GM21619 (cell line): ENCODE measurements around the gene POLQ.
A peak's percentile ranks its signal among the peaks of the same experiment; 100 is the strongest.
"Not testable (repeated sequence)": the region's sequence is repeated elsewhere in the genome, so short reads cannot be mapped to it uniquely, and the experiment has no call there.

Experiments used
- ATAC-seq: cut with Tn5 transposase; IDR thresholded peaks from one replicate; pipeline ENCODE4 v1.9.1; 2021; ENCODE audit not compliant: unreplicated experiment

POLQ gene

GRCh38 chr3:121545574-121546455 is at the start of gene POLQ:
POLQ (minus strand) TSS chr3:121545988; CDS start chr3:121545877, 111 bp downstream.
- ATAC-seq, result peak; percentile 78

DNA sequence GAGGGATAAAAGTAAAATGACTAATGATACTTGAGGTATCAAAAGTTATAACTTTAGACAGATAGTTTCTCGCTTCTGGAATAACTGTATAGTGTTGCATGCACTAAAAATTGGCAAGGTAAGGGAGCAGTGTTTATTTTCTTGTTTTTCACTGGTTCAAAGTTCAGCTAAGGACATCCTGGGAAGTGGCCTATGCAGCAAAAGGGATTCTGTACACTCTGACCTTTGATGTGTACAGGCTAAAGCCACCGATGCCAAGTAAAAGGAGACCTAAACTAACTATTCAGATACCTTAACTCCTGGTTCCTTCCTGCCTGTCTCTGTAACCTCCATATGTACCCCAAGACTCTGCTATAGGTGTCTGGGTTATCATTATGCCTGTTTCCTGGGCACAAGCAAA is 49.1 kb upstream of the POLQ start:
- no peak for ATAC-seq

GRCh38 chr3:121593806-121594205 is 48.0 kb upstream of the POLQ start:
- ATAC-seq, result not testable (repeated sequence)

DNA sequence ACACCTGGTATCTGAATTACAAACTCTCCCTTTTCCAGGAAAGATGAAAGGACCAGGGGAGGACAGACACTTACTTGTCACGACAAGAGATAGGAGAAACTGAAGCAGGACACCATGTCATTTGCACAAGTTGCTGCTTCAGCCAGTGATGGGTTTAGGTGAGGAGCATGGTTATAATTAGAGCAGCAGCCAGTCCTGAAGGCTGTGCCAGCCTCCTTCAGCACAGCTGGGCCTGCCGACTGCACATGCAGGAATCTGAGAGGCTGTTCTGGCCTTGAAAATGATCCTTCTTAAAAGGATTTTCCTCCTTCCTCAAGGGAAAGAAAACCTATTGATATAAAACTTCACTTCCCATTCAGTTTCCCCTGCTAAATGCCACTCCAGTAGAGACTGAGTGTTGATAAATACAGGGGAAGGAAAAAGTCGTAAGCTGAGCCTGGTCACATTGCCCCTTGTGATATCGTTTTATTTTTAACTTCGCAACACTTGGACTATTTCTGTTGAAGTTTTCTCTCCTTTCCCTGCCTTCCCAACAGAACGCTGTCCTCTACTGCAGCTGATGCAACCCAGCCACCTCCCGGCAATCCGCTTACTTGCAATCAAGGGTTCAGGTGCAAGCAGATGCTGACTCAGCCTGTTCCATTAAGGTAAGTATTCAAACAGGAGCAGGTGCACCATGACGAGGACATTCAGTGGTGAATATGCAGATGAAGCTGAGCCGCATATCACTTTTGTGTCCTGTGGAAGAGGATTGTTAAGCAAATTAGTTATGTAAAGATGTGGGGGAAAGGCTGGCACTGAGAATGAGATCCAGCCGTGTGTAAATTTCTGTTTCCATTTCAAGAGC is 47.3 kb upstream of the POLQ start, which contains the start of gene FBXO40:
Gene FBXO40 (plus strand): TSS at position 524 of the 847 bp plus-strand sequence. CDS start 27,197 bp downstream, outside the sequence.
- peak; percentile 79 for ATAC-seq

- ATAC-seq, result no peak
Measured at GRCh38 chr3:121584418-121584817, 38.6 kb upstream of the POLQ start.

- ATAC-seq, result no peak
Measured at GRCh38 chr3:121581691-121582090, 35.9 kb upstream of the POLQ start.

- ATAC-seq, result no peak
Measured at GRCh38 chr3:121574449-121574848, 28.7 kb upstream of the POLQ start.

DNA sequence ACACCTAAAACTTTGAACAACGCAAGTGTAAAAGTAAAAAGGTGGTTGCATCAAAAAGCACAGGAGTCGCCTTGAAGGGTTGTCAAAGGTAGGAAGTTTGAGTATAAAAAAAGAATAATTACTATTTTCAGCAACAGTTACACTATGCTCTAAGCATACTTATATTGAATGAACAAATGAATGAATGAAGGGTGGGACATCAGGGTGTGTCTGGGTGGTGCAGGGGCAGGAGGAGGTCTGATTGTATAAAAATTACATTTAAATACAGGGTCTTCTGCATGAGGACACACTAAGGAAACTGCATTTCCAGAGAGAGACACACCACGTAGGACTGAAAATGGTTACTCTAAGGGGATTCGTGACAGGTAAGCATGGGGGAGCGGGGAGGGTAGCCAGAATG is 21.9 kb upstream of the POLQ start, which contains the start of gene ARGFX:
Gene ARGFX (plus strand): TSS at position 301 of the 400 bp plus-strand sequence. CDS start 2,765 bp downstream, outside the sequence.
- no peak for ATAC-seq

- ATAC-seq, result no peak
Measured at GRCh38 chr3:121566773-121567172, 21.0 kb upstream of the POLQ start.

DNA sequence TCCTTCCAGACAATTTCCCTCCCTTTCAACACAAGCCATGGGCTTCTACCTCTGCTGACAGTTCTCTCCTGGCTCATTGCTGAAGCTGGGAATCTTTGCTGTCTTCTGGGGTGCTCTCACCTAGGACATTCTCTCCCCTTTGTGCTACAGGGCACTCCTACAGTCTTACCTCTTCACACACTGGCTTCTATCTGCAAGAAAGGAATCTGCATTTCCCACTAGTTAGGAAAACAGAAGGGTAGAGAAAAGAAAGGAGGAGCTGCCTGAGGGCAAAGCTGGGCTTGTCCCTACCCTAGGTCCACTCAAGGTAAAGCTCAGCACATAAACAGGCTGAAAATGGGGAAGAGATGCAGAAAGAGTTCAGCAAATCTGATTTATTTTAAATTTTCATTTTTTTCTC is 16.4 kb upstream of the POLQ start:
- no peak for ATAC-seq

GRCh38 chr3:121557426-121557934 is 11.7 kb upstream of the POLQ start:
- no peak for ATAC-seq

GRCh38 chr3:121552797-121553196 is 7.0 kb upstream of the POLQ start:
- ATAC-seq, result no peak

DNA sequence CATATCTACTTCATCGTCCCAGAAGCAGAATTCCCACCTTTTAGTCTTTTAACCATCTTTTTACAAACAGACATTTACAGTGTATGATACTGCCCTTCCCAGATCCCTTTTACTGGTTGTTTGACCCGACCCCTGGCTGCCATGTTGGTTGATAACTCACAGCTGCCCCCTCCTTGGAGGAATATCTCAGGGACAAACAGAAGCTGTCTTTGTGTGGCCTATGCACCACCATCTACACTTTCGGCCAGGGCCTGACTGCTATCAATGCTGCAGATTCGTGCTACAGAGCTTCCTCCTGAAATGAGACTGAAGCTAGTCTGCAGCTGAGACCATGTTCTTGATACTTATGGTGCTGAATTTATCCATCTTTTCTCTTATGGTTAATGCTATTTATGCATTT is 6.6 kb upstream of the POLQ start:
- no peak for ATAC-seq

- no peak for ATAC-seq
Measured at GRCh38 chr3:121545049-121545573, 677 bp downstream of the POLQ start.

- no peak for ATAC-seq
Measured at GRCh38 chr3:121542924-121543323, 2.9 kb downstream of the POLQ start.

- no peak for ATAC-seq
Measured at GRCh38 chr3:121531269-121531668, 14.5 kb downstream of the POLQ start.

GRCh38 chr3:121529308-121529707 is 16.5 kb downstream of the POLQ start:
- no peak for ATAC-seq

DNA sequence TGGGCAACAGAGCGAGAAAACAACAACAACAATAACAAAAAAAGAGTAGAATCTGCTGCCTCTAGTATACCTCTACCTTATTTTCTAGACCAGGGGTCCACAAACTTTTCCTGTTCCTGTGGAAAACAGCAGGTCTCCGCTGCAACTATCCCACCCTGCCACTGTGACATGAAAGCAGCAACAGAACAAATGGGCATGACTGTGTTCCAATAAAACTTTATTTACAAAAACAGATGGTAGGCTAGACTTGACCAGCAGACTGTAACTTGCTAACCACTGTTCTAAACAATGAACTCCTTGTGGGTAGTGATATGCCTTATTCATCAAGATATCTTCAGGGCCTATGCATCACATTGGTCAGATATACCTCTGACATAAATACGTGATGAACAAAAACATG is 25.3 kb downstream of the POLQ start:
- ATAC-seq, result no peak

DNA sequence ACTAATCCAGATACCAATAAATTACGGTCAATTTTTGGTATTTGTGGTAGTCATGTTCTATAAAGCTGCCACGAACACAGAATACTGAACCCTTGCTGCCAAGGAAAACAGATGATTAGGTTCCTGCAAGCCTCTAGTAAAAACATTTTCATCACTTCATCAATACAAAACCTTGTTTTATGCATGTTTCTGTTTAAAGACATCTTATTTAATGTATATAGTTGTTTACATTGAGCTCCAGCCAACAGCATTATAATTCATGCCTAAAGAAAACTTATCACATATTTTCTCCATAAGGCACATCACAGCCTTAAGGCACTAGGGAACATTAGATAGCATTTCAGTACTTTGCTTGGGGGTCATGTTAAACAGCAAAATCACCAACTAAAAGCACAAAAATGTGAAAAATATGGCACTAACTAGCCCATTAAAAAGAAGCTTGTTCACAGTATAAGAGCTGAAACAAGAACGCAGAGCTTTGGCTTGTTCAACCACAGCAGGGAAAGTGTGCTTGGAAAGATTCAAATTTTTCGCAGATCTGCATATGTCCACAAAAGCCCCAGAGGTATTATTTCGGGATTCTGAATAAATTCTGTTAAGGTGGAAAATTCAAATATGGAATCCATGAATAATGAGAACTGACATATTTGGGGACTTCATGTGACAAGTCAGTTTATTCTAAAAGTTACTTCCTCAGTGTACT is 27.7 kb downstream of the POLQ start:
- no peak for ATAC-seq

- ATAC-seq, result no peak
Measured at GRCh38 chr3:121515862-121516261, 29.9 kb downstream of the POLQ start.

- ATAC-seq, result no peak
Measured at GRCh38 chr3:121515313-121515712, 30.5 kb downstream of the POLQ start.
